HG03175 (cell line): ENCODE measurements around the gene EIF3F.

Experiments used
- ATAC-seq: cut with Tn5 transposase; IDR thresholded peaks from one replicate; pipeline ENCODE4 v1.9.1; 2021; ENCODE audit warnings: mild to moderate bottlenecking, moderate library complexity; ENCODE audit not compliant: unreplicated experiment

The EIF3F gene

GRCh38 chr11:8036002-8036802, 49.1 kb downstream of the EIF3F start:
- ATAC-seq = no peak

- no peak for ATAC-seq
Observed at GRCh38 chr11:8036986-8037385, 49.8 kb downstream of the EIF3F start.

GRCh38 chr11:8038393-8038792, 51.3 kb downstream of the EIF3F start:
- no peak for ATAC-seq

- ATAC-seq = no peak
Observed at GRCh38 chr11:8038811-8039529, 51.8 kb downstream of the EIF3F start.

GRCh38 chr11:8039530-8040260, 52.6 kb downstream of the EIF3F start:
- ATAC-seq = no peak

GRCh38 chr11:8040261-8040920, 53.3 kb downstream of the EIF3F start:
- no peak for ATAC-seq

GRCh38 chr11:8040921-8041285, 53.8 kb downstream of the EIF3F start:
- no peak for ATAC-seq

GRCh38 chr11:8041576-8041975, 54.4 kb downstream of the EIF3F start:
- no peak for ATAC-seq

- ATAC-seq = no peak
Observed at GRCh38 chr11:8043756-8044155, 56.6 kb downstream of the EIF3F start.

- ATAC-seq = no peak
Observed at GRCh38 chr11:8045839-8046238, 58.7 kb downstream of the EIF3F start.

- no peak for ATAC-seq
Observed at GRCh38 chr11:8047382-8047781, 60.2 kb downstream of the EIF3F start.

GRCh38 chr11:8049084-8049483, 61.9 kb downstream of the EIF3F start:
- no peak for ATAC-seq
